Peyer's patch (tissue), 4 donors: ENCODE results near the gene GRIK4. TPM values are rescaled to one million over a fixed set of nuclear protein-coding genes. Genes with fewer than 3 reads are reported as not detected.

ENCODE experiments used
- DNase-seq, 3 donors: peaks; one replicate each; pipeline ENCODE4 v3.0.0-alpha.2; 2017 to 2019
- H3K27ac ChIP-seq, 4 donors: fragments of 200-600 bp; sonication (generic); one replicate each; pipeline ENCODE4 v1.5.1; 2016 to 2019
- H3K27me3 ChIP-seq, 2 donors: fragments of 200-600 bp; sonication (generic); one replicate each; pipeline ENCODE4 v1.5.1; 2019
- H3K36me3 ChIP-seq, 3 donors: fragments of 200-600 bp; sonication (generic); one replicate each; pipeline ENCODE4 v1.5.1; 2016 to 2019
- H3K4me1 ChIP-seq, 4 donors: fragments of 200-600 bp; sonication (generic); one replicate each; pipeline ENCODE4 v1.5.1; 2016 to 2019
- H3K4me3 ChIP-seq, 4 donors: fragments of 200-600 bp; sonication (generic); 1 replicate in 3 of 4; 2 replicates in 1 of 4; pipeline ENCODE4 v1.5.1; 2016 to 2019; ENCODE audit warnings: mild to moderate bottlenecking in 1 of 4
- H3K9me3 ChIP-seq, 4 donors: fragments of 200-600 bp; sonication (generic); one replicate each; pipeline ENCODE4 v1.5.1; 2016 to 2019; ENCODE audit warnings: mild to moderate bottlenecking in 1 of 4
- POLR2A ChIP-seq, 2 donors: fragments of 450-650 bp; IDR thresholded peaks; one replicate each; pipeline ENCODE4 v1.5.1; 2017; ENCODE audit warnings: antibody characterized with exemption in 2 of 2, mild to moderate bottlenecking in 2 of 2, moderate library complexity in 2 of 2
- total RNA-seq, 4 donors: library from RNA; depleted of rRNA; stranded (reverse); fragments of >200 nt; gene quantifications; one replicate each; pipeline ENCODE4 v1.1.0, GENCODE V29; 2016
- TF ChIP-seq, protein P1 (sequence below), 6 experiments: fragments of 450-650 bp in 4 of 6; fragments of 200-600 bp in 2 of 6; sonication (generic) in 1 of 6; IDR thresholded peaks; one replicate each; pipeline ENCODE4 v1.5.1; 2017 to 2019; ENCODE audit warnings: antibody characterized with exemption in 6 of 6, mild to moderate bottlenecking in 3 of 6, moderate library complexity in 1 of 6

GRIK4 gene
- total RNA-seq, 4 donors from 2014 or later: 0.40 to 2.5 TPM; not detected in 2

DNA sequence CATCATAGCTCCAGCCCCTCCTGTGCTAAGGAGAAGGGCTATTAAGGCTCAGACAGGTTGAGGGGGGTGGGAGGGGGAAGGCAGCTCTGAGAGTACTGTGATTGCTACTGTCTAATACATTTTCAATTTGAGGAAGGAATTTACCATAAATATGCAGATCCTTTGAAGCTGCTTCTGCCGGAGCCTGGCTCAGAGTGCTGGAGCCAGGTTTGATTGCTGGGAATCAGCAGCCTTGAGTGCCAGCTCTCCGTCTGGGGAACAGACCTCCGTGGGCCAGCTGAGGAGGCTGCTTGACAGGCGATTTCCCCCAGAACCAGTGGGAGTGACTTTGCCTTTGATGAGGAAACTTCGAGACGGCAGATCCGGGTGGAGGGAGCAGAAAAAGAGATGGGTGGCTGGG, 370.6 kb downstream of the GRIK4 start:
- H3K36me3 ChIP-seq: no peaks in the 10 kb centered on the region
- H3K27ac ChIP-seq: no peak overlapping the region
- TF ChIP-seq, protein P1, sequence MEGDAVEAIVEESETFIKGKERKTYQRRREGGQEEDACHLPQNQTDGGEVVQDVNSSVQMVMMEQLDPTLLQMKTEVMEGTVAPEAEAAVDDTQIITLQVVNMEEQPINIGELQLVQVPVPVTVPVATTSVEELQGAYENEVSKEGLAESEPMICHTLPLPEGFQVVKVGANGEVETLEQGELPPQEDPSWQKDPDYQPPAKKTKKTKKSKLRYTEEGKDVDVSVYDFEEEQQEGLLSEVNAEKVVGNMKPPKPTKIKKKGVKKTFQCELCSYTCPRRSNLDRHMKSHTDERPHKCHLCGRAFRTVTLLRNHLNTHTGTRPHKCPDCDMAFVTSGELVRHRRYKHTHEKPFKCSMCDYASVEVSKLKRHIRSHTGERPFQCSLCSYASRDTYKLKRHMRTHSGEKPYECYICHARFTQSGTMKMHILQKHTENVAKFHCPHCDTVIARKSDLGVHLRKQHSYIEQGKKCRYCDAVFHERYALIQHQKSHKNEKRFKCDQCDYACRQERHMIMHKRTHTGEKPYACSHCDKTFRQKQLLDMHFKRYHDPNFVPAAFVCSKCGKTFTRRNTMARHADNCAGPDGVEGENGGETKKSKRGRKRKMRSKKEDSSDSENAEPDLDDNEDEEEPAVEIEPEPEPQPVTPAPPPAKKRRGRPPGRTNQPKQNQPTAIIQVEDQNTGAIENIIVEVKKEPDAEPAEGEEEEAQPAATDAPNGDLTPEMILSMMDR (IDR thresholded peaks at IDR 0.05): no peak
- TF ChIP-seq POLR2A (IDR thresholded peaks at IDR 0.05): no peak
- H3K4me1 ChIP-seq: no peaks in the 10 kb centered on the region
- DNase-seq: no peak
- H3K4me3 ChIP-seq: no peak overlapping the region
- H3K27me3 ChIP-seq: no peaks in the 10 kb centered on the region
- H3K9me3 ChIP-seq: no peaks in the 10 kb centered on the region

DNA sequence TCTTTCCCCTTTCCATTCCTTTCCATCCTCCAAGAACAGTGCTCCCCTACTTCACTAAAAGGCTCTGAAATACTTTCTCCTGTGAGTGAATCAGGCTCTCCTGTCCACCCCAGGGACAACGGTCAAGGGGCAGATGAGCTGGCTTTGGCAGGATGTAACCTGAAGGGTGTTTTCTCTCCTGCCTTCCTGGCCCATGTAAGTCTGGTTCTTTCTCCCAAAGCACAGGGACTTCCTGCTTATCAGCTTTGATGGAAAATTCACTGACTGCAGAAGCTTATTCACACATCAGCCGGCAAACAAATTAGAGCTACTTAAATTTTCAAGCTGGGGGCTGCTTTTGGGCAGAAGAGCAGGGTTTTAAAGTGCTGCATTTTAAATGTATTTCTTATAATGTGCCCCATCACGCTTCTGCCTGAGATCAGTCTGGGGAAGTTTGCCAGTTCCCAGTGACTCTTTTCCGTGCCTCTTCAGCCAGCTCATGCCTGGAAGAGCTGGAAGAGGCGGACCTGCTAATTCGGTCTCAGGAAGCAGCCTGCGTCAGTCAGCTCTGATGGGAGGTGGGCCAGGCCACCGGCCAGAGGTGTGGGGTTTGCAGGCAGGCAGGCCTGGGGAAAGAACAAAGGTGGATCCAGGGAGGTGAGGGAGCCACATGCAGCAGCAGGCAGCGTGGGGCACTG, 372.0 kb downstream of the GRIK4 start:
- Histone ChIP-seq H3K4me1 (no peaks in the 10 kb centered on the region), H3K36me3 (no peaks in the 10 kb centered on the region), H3K4me3 (no peak overlapping the region), H3K9me3 (no peaks in the 10 kb centered on the region), H3K27me3 (no peaks in the 10 kb centered on the region), H3K27ac (no peak overlapping the region)
- TF ChIP-seq, protein P1 (IDR thresholded peaks at IDR 0.05): no peak
- TF ChIP-seq POLR2A (IDR thresholded peaks at IDR 0.05): no peak
- no peak for DNase-seq

DNA sequence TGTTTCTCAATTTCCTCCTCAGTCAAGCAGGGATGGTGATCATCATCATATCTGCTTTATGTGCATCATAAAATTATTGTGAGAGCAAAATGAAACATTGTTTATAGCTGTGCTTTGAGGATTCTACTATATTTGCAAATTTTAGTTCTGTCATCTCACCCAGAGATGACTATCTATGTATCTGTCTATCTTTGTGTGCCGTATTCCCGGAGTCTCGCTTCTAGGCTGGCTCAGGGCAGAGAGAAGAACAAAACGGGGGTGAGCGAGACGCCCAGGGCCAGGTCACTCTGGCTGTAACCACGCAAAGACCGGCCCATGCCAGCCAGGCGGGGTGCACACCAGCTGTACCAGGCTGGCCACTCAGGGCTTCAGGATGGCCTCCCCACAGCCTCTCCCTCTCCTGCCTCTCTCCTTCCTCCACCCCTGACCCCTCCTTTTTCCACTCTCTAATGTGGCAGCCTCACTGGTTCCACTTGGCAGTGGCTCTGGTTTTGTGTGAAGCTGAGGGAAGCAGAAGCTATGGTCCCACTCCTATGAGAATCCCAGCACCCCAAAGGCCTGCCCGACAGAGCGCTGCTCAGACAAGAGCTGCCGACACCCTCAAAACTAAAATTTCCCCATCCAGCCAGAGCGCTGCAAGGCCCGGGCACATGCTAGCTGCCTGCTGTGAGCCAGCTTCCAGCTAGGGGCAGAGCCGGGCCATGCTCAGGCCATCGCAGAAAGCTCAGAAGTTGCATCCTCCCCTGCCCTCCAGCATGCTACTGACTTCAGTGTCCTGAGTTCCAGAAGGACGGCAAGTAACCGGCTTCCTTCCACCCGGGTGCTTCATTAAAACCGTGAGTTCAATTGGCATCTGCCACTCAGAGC, 372.8 kb downstream of the GRIK4 start:
- Histone ChIP-seq H3K27me3 (no peaks in the 10 kb centered on the region), H3K4me3 (no peak overlapping the region), H3K9me3 (no peaks in the 10 kb centered on the region), H3K4me1 (no peaks in the 10 kb centered on the region), H3K27ac (no peak overlapping the region), H3K36me3 (no peaks in the 10 kb centered on the region)
- no peak for TF ChIP-seq POLR2A (IDR thresholded peaks at IDR 0.05)
- TF ChIP-seq, protein P1 (IDR thresholded peaks at IDR 0.05): no peak
- no peak for DNase-seq

DNA sequence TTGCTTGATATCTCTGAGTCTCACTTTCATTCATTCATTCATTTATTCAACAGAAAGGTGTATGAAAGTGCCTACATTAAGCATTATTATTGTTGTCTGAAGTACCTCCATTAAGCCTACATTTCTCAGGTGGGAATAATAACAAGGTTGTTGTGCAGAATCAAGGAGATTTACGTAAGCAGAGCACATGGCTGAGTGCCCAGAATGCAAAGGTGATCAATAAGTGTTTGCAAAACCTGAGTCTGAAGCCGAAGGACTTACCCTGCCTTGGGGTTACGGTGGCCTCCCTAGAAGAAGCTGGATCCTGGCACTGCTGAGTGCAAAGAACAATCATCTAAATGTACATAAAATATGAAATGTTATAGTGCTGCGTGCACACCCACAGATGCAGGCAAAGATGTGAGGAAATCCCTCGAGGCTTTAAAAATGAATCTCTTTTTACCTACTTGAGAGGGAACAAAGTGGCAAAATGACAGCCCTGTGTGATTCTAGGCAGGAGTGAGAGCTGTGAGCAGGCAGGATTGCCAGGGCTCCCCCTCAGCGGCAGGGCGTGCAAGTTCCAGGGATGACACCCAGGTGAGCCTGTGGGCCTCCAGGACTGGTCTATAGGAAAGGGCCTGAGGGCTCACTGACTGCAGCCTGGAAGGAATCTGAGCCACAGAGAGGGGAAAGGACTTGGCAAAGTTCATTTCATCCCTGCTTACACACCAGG, 379.2 kb downstream of the GRIK4 start:
- TF ChIP-seq, protein P1 (IDR thresholded peaks at IDR 0.05): no peak
- no peak for TF ChIP-seq POLR2A (IDR thresholded peaks at IDR 0.05)
- H3K27me3 ChIP-seq: no peaks in the 10 kb centered on the region
- DNase-seq: no peak

DNA sequence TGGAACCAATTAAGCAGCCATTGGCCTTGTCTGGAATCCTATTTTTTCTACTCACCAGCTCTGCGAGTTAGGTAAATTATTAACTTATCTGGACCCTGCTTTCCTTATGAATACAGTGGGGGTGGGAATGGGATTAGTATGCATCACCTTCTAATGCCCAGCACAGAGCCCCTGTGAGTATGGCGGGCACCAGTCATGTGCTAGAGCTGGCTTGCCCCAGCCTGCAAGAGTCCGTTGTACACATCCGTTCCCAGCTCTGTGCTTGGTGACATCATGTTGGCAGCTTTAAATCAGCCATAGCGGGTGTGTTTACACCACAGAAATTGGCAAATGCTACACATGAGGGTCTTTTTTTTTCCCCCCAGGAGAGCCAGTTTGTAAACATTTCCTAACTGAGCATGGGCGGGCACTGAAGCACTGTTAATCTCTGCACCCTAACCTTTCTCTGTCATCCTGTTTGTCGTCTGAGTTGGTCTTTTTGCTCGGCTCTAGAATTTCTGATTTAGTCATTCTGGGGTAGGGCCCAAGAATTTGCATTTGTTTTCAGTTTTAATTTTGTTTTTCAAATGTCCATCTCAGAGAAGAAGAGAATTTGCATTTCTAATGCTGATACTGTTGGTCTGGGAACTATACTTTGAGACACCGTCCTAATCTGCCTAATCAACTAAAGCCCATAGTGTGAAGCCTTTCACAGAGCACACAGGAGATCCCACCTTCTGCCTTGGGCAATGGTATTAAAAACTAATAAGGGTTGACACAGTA, 382.1 kb downstream of the GRIK4 start:
- no peaks in the 10 kb centered on the region for H3K27me3 ChIP-seq
- no peak for DNase-seq

More for the DNA sequence above, 379.2 kb downstream of the GRIK4 start:
- no peak overlapping the region for H3K27ac ChIP-seq
- no peak overlapping the region for H3K4me3 ChIP-seq
- no peaks in the 10 kb centered on the region for H3K4me1 ChIP-seq
- H3K9me3 ChIP-seq: no peaks in the 10 kb centered on the region
- no peaks in the 10 kb centered on the region for H3K36me3 ChIP-seq

More for the DNA sequence above, 382.1 kb downstream of the GRIK4 start:
- Histone ChIP-seq H3K4me3 (no peak overlapping the region), H3K36me3 (no peaks in the 10 kb centered on the region), H3K27ac (no peak overlapping the region), H3K4me1 (no peaks in the 10 kb centered on the region), H3K9me3 (no peaks in the 10 kb centered on the region)
- TF ChIP-seq, protein P1 (IDR thresholded peaks at IDR 0.05): no peak
- TF ChIP-seq POLR2A (IDR thresholded peaks at IDR 0.05): no peak
